Nephron (organoid): ENCODE data around the gene DENND1A.

Source experiments
- H3K27ac Mint-ChIP-seq, 3 experiments: 2 replicates each; pipeline ENCODE4 v1.8.0; 2020; ENCODE audit warnings: mixed read lengths in 3 of 3, mild to moderate bottlenecking in 2 of 3, moderate library complexity in 1 of 3
- H3K27me3 Mint-ChIP-seq: 2 replicates; pipeline ENCODE4 v1.8.0; 2021; ENCODE audit warnings: low read depth, mild to moderate bottlenecking, moderate library complexity, mixed read lengths
- H3K36me3 Mint-ChIP-seq: 2 replicates; pipeline ENCODE4 v1.8.0; 2020; ENCODE audit warnings: low read depth, mixed read lengths
- H3K4me1 Mint-ChIP-seq: 2 replicates; pipeline ENCODE4 v1.8.0; 2020; ENCODE audit warnings: mixed read lengths
- H3K4me3 Mint-ChIP-seq, 3 experiments: 2 replicates each; pipeline ENCODE4 v1.8.0; 2020; ENCODE audit warnings: mild to moderate bottlenecking in 3 of 3, mixed read lengths in 3 of 3, moderate library complexity in 2 of 3
- H3K9me3 Mint-ChIP-seq: 2 replicates; pipeline ENCODE4 v1.8.0; 2020; ENCODE audit warnings: mixed read lengths
- CTCF ChIP-seq, 3 experiments: fragments of 200-600 bp; sonication (generic); IDR thresholded peaks; one replicate each; pipeline ENCODE4 v1.5.0; 2021; ENCODE audit warnings: antibody characterized with exemption in 3 of 3; ENCODE audit not compliant: unreplicated experiment in 3 of 3

DENND1A gene

GRCh38 chr9:123414936-123415930, 514.7 kb downstream of the DENND1A start:
- Mint-ChIP-seq H3K9me3 (no peaks in the 10 kb centered on the region), H3K27ac (no peak overlapping the region), H3K4me1 (peaks cover 20% of the 10 kb centered on the region), H3K4me3 (no peak overlapping the region), H3K36me3 (peaks cover 8% of the 10 kb centered on the region), H3K27me3 (peaks cover 4% of the 10 kb centered on the region)
- no peak for TF ChIP-seq CTCF (IDR thresholded peaks at IDR 0.05; ENCODE audit: unreplicated experiment in 3 of 3)

GRCh38 chr9:123414204-123414603, 515.7 kb downstream of the DENND1A start:
- no peak for TF ChIP-seq CTCF (IDR thresholded peaks at IDR 0.05; ENCODE audit: unreplicated experiment in 3 of 3)
- Mint-ChIP-seq H3K36me3 (peaks cover 4% of the 10 kb centered on the region), H3K4me3 (no peak overlapping the region), H3K27ac (no peak overlapping the region), H3K4me1 (peaks cover 10% of the 10 kb centered on the region), H3K27me3 (peaks cover 4% of the 10 kb centered on the region), H3K9me3 (no peaks in the 10 kb centered on the region)

- Mint-ChIP-seq H3K4me3 (no peak overlapping the region), H3K27me3 (peaks cover 4% of the 10 kb centered on the region), H3K36me3 (no peaks in the 10 kb centered on the region), H3K9me3 (no peaks in the 10 kb centered on the region), H3K4me1 (peaks cover 18% of the 10 kb centered on the region), H3K27ac (no peak overlapping the region)
- TF ChIP-seq CTCF (IDR thresholded peaks at IDR 0.05; ENCODE audit: unreplicated experiment in 3 of 3), result no peak
Observed at GRCh38 chr9:123412171-123412820, 517.6 kb downstream of the DENND1A start.

- Mint-ChIP-seq H3K4me3 (no peak overlapping the region), H3K27me3 (peaks cover 4% of the 10 kb centered on the region), H3K27ac (no peak overlapping the region), H3K36me3 (no peaks in the 10 kb centered on the region), H3K4me1 (peaks cover 25% of the 10 kb centered on the region), H3K9me3 (no peaks in the 10 kb centered on the region)
- no peak for TF ChIP-seq CTCF (IDR thresholded peaks at IDR 0.05; ENCODE audit: unreplicated experiment in 3 of 3)
Observed at GRCh38 chr9:123411636-123412035, 518.3 kb downstream of the DENND1A start.

- TF ChIP-seq CTCF (IDR thresholded peaks at IDR 0.05; ENCODE audit: unreplicated experiment in 3 of 3), result no peak
- H3K4me3 Mint-ChIP-seq, result no peak overlapping the region
- H3K4me1 Mint-ChIP-seq, result peaks cover 27% of the 10 kb centered on the region
- no peak overlapping the region for H3K27ac Mint-ChIP-seq
- H3K27me3 Mint-ChIP-seq, result peaks cover 4% of the 10 kb centered on the region
- H3K36me3 Mint-ChIP-seq, result no peaks in the 10 kb centered on the region
- H3K9me3 Mint-ChIP-seq, result no peaks in the 10 kb centered on the region
Observed at GRCh38 chr9:123411191-123411590, 518.7 kb downstream of the DENND1A start.
